Calu3 (cell line): ENCODE measurements around the gene KLHL29. TPM values are rescaled to one million over a fixed set of nuclear protein-coding genes. Genes with fewer than 3 reads are reported as not detected.

Source experiments
- BruUV-seq: library from RNA; stranded (reverse); fragments of 400-500 nt; replicated peaks from 2 replicates; lab custom pipeline; 2021; lab: Mats Ljungman, UMichigan
- CTCF ChIA-PET: fragments of 300-600 bp; sonication (Branson Sonifier 250); formaldehyde crosslinking; loops from one replicate; lab custom pipeline; 2022; ENCODE audit warnings: antibody characterized with exemption; lab: Charles Lee
- DNase-seq: peaks from one replicate; pipeline ENCODE4 v3.0.0; 2022
- H3K27ac Mint-ChIP-seq: one replicate; pipeline ENCODE4 v1.8.0; 2022; ENCODE audit warnings: mixed read lengths; ENCODE audit not compliant: unreplicated experiment
- H3K27me3 Mint-ChIP-seq: one replicate; pipeline ENCODE4 v1.8.0; 2022; ENCODE audit warnings: mixed read lengths; ENCODE audit not compliant: unreplicated experiment
- H3K36me3 Mint-ChIP-seq: one replicate; pipeline ENCODE4 v1.8.0; 2022; ENCODE audit warnings: mild to moderate bottlenecking, moderate library complexity, mixed read lengths; ENCODE audit not compliant: insufficient read depth, unreplicated experiment
- H3K4me1 Mint-ChIP-seq: one replicate; pipeline ENCODE4 v1.8.0; 2022; ENCODE audit warnings: mild to moderate bottlenecking, low read depth, mixed read lengths; ENCODE audit not compliant: unreplicated experiment
- H3K4me3 Mint-ChIP-seq: one replicate; pipeline ENCODE4 v1.8.0; 2022; ENCODE audit warnings: mild to moderate bottlenecking, low read depth, moderate library complexity, mixed read lengths; ENCODE audit not compliant: unreplicated experiment
- H3K9me3 Mint-ChIP-seq: one replicate; pipeline ENCODE4 v1.8.0; 2022; ENCODE audit warnings: low read depth, mixed read lengths; ENCODE audit not compliant: unreplicated experiment
- CTCF ChIP-seq: fragments of 200-600 bp; IDR thresholded peaks from one replicate; pipeline ENCODE4 v1.8.0; 2022; ENCODE audit warnings: antibody characterized with exemption; ENCODE audit not compliant: unreplicated experiment
- intact Hi-C: fragments of 100-400 bp; cut with micrococcal nuclease; formaldehyde crosslinking; loops from one replicate; pipeline ENCODE4 v1.10.0; 2022; ENCODE audit not compliant: unreplicated experiment
- total RNA-seq: library from RNA; stranded (reverse); gene quantifications from 2 replicates; pipeline ENCODE4 v1.2.3, GENCODE V29; 2022

Gene KLHL29
- total RNA-seq, 1 experiment from 2014 or later, result 11.9 TPM

- intact Hi-C loops, result no loop called here
- Mint-ChIP-seq H3K27me3 (no peaks in the 10 kb centered on the region), H3K4me1 (peaks cover 13% of the 10 kb centered on the region), H3K9me3 (no peaks in the 10 kb centered on the region), H3K27ac (no peak overlapping the region), H3K4me3 (no peak overlapping the region), H3K36me3 (no peaks in the 10 kb centered on the region)
- CTCF ChIA-PET, result no interaction called here
- no TSS peak for BruUV-seq
- no peak for DNase-seq
- TF ChIP-seq CTCF, result no peak
Measured at GRCh38 chr2:23478933-23479683, 94.1 kb downstream of the KLHL29 start.

DNA sequence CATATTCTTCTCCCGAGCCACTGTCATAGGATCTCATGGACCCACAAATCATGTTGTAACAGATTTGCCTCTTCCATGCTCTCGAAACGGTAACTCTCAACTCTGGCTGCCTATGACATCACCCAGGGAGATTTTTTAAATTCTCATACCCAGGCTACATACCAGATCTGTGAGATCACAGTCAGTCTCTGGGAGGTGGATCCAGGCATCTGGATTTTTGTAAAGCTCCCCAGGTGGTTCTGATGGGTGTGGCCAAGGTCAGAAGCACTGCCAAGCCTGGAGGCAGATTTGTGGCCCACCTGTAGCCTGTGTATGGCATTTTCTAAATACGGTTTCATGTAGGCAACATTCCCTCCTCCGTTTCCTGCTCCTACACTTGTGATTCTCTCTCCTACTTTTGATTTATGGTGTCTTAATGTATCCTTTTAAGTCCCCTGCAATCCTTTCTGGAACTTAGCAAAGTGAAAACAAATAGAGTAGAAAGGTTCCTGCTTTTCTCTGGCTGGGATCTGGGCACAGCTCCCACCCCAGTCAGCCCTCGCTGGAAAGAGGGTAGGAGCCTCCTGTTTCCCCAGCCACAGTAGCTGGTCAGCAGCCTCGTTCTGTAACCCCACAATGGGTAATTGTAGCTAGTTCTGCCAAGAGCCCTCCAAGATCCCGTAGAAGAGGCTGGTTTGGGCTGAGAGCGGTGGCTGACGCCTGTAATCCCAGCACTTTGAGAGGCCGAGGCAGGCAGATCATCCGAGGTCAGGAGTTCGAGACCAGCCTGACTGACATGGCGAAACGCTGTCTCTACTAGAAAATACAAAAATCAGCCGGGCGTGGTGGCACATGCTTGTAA, 96.2 kb downstream of the KLHL29 start:
- intact Hi-C loops, result no loop called here
- peaks cover 13% of the 10 kb centered on the region for H3K4me1 Mint-ChIP-seq
- H3K27ac Mint-ChIP-seq, result peak overlapping the region; percentile 57
- BruUV-seq, result no TSS peak
- no peaks in the 10 kb centered on the region for H3K36me3 Mint-ChIP-seq
- no peaks in the 10 kb centered on the region for H3K27me3 Mint-ChIP-seq
- peak overlapping the region; percentile 32 for H3K4me3 Mint-ChIP-seq
- TF ChIP-seq CTCF, result no peak
- no peaks in the 10 kb centered on the region for H3K9me3 Mint-ChIP-seq
- peak; percentile 51 for DNase-seq
- CTCF ChIA-PET, result no interaction called here

DNA sequence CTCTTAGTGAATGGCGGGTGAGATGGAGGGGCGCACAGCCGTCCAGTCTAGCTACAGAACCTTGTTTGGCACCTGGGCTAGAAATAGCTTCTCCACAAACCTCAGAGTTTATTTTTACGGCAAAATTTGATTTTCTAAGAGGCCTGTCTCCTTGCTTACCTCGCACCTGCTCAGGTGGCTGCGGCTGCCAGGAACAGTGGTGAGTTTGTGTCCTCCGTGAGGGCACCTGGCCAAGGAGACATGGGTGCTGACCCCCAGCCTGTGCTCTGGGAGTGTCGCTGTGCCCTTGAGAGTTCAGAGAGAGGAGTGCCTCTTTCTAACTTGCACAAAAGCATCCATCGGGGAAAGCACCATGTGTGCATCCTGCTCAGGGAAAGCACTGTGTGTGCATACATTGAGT, 97.2 kb downstream of the KLHL29 start:
- H3K9me3 Mint-ChIP-seq, result no peaks in the 10 kb centered on the region
- no peaks in the 10 kb centered on the region for H3K36me3 Mint-ChIP-seq
- H3K4me3 Mint-ChIP-seq, result no peak overlapping the region
- TF ChIP-seq CTCF, result no peak
- no peaks in the 10 kb centered on the region for H3K27me3 Mint-ChIP-seq
- intact Hi-C loops, result no loop called here
- H3K27ac Mint-ChIP-seq, result no peak overlapping the region
- no TSS peak for BruUV-seq
- DNase-seq, result no peak
- CTCF ChIA-PET, result no interaction called here
- H3K4me1 Mint-ChIP-seq, result peaks cover 13% of the 10 kb centered on the region

- intact Hi-C loops, result no loop called here
- H3K4me1 Mint-ChIP-seq, result peaks cover 13% of the 10 kb centered on the region
- H3K27ac Mint-ChIP-seq, result no peak overlapping the region
- no peak overlapping the region for H3K4me3 Mint-ChIP-seq
- no TSS peak for BruUV-seq
- no peak for DNase-seq
- CTCF ChIA-PET, result no interaction called here
- H3K9me3 Mint-ChIP-seq, result no peaks in the 10 kb centered on the region
- no peaks in the 10 kb centered on the region for H3K36me3 Mint-ChIP-seq
- H3K27me3 Mint-ChIP-seq, result no peaks in the 10 kb centered on the region
- TF ChIP-seq CTCF, result no peak
Measured at GRCh38 chr2:23482607-23483006, 97.6 kb downstream of the KLHL29 start.
